ENCODE data around the gene RECK. TPM values are rescaled to one million over a fixed set of nuclear protein-coding genes. Genes with fewer than 3 reads are reported as not detected.
A peak's percentile ranks its signal among the peaks of the same experiment; 100 is the strongest.

RECK gene
- total RNA-seq, 1 donor from 2014 or later: 11.6 TPM

DNA sequence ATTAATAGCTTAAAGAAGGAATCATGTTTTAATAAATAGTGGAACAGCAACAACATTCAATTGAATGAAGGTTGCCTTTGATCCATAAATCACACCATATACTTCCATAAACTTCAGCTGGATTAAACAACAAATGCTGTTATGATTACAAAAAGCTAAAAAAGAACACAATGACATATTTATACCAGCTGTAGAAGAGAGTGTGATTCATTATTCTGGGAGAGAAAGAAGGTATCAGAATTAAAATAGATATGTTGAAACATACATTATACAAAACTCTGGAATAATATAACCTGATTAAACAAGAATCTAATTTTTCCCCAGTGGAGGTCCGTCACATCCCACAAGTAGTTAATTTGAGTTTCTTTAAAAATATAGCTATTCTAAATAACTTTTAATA is 7.5 kb upstream of the RECK start:
- DNase-seq (ENCODE audit: low read depth): no peak

DNA sequence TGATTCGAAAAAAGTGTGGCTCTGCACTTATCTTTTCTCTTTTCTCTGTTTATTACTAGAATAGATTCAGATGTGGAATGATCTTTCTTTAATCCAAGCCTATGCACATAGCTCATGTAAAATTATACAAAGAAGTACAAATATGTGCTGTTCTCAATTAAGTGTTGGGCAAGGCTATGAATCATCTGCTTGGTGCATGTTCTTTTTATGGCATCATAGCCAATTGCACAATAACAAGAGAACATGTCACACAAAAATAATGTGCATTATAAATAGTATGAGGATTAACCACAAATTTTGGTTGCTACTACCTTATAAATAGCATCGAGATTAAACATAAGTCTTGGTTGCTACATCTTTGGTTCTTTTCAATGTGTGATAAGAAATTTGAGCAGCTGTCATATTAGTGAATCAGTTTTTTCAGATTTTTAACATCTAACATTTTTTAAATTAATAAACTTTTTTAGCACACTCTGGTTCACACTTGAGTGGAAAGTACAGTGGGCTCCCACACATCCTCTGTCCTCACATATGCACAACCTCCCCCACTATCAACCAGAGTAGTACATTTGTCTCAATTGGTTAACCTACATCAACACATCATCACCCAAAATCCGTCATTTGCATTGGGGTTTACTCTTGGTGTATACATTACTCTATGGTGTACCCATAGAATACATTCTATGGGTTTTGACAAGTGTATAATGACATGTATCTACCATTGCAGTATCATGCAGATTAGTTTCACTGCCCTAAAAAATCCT is 6.8 kb upstream of the RECK start:
- peak; percentile 94 for DNase-seq (ENCODE audit: low read depth)

DNA sequence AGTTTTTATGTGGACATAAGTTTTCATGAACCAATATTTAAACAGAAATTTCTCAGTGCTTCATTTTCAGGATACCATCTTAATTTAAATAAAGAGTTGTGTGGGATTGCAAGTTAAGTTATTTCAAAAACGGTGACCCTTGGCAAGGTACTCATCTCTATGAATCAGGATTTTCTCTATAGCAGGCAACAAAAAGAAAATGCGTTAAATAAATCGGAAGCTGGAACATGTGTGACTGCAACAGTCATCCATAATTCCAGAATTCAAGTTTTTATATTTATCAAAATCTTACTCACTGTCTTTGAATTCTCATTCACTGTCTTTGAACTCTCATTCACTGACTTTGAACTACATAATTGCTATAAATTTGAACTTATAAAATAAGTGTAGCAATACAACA is 5.8 kb upstream of the RECK start:
- DNase-seq (ENCODE audit: low read depth): no peak

DNA sequence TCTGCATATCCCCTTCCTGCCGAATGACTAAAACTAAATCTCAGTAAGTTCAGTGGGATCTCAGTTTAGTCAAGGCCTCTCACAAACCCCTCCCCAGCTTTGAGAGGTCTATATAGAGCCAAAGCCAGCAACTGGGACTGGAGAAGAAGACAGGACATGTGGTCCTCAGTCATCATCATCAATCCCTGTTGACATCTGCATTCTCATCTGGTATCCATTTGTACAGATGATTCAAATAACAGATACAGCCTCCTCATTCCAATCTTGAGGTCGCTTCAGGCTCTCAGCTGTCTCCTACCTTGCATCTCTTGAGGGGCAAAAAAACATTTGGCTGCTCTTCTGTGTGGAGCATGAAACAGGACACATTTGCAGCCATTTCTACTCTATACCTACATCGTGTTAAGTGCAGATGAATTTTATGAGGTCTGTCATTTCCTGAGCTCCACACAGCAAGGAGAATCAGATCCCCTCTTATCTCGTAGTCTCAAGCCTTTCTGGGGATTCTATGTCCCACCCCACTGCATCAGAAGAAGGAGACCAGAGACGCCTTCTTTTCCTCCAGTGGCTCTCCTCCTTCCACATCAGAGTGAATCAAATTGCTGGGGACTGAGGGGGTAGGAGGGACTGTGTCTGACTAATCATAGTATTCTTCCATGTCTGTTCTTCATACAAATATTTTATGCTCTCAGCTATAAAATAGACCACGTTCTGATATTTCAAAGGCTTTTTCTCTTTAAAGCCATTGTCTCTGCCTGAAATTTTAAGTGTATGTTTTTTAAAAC is 4.7 kb upstream of the RECK start:
- DNase-seq (ENCODE audit: low read depth): no peak

DNA sequence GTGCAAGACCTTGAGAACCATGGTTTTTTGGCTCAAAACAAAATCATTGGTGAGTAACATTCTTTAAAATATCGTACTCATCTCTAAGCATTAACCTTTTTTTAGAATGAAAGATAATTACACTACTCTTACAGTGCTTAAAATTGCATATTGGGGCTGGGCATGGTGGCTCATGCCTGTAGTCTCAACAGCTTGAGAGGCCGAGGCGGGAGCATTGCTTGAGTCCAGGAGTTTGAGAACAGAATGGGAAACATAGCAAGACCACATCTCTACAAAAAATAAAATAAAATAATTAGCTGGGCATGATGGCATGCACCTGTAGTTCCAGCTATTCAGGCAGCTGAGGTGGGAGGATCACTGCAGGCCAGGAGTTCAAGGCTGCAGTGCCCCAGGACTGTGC is 2.9 kb upstream of the RECK start:
- no peak for DNase-seq (ENCODE audit: low read depth)

DNA sequence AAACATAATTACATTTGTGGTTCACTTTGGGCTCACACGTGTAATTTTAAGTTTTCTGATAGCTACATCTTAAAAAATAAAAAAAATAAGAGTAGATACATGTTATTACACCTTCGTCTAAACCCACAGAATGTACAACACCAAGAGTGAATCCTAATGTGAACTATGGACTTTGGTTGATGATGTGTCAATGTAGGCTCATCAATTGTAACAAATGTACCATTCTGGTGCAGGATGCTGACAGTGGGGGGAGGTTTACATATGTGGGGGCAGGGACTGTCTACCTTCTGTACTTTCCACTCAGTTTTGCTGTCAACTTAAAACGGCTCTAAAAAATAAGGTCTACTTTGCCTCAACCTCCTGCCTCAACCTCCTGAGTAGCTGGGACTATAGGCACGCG is 2.5 kb upstream of the RECK start:
- DNase-seq (ENCODE audit: low read depth): no peak

DNA sequence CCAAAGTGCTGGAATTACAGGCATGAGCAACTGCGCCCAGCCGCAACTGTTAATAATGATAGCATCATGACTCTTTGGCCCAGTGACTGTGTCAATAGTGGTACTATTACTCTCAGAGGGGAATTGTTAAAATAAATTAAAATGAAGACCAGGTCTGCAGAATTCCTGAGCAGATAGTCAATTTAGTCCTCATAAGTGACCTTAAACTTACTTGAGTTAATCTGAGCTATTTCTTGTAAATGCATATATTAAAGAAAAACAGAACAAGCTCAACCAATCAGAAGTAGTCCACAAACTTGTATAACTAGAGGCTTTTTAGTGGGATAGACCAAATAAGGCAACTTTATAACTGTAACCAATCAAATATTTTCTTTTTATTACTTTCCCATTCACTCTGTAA is 1.7 kb upstream of the RECK start:
- no peak for DNase-seq (ENCODE audit: low read depth)

DNA sequence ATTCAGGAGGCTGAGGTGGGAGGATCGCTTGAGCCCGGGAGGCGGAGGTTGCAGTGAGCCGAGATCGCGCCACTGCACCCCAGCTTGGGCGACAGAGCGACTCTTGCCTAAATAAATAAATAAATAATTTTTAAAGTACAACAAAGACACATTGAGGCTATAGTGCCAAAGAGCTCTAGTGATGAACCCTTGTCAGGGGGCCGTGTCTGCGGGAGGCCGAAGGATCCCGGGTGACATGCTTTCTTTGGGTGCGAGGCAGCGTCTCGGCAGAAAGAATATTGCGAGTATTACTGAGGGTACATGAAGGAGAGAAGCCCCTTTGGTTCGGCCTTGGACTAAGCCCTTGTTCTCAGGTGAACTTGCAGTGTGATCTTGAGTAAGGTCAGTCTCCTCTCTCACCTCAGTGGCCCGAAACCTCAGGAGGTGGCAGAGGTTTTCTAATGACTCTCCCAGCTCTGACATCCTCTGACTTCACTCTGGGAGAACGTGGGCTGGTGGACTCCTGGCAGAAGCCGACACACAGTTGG is 397 bp upstream of the RECK start:
- DNase-seq (ENCODE audit: low read depth): peak; percentile 61

DNA sequence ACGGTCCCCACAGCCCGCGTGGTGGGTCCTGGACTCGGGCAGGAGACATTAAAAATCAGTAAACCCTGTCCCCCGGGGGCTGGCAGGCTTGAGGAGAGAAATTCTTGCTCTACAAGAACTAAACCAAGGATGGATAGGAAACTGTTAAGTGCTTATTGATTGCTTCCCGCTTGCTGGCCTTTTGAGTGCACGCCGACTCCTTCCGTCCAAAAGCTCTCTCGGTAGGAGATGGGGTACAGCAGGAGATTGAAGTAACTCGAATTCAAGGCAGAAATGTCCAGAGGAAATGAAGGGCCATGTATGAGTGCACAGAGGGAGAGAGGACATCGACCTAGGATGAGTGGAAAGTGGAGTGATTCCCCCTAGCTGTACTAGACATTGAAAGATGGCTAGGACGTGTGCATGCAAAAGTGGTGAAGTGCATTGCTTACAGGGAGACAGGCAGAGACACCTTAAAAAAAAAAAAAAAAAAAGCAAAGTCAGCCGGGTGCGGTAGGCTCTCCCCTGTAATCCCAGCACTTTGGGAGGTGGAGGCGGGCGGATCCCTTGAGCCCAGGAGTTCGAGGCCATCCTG is 923 bp downstream of the RECK start:
- DNase-seq (ENCODE audit: low read depth): peak; percentile 6

DNA sequence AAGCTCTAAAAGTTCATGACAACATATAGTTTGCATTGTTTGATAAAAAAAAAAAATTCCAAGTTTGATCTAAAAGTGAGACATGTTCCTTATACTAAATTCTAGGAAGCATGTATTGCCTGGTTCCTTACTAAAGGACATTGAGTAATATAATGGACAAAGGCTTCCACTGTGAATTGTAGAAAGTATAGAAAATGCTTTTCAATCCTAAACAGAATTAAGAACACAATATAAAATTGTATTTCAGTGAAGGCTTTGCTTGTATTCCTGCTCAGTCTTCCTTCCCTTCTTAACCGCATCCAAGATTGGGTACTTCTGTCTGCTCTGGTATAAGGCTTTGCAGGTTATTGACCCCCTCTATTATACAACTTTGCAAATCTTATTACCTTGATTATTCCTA is 2.4 kb downstream of the RECK start:
- DNase-seq (ENCODE audit: low read depth): no peak

DNA sequence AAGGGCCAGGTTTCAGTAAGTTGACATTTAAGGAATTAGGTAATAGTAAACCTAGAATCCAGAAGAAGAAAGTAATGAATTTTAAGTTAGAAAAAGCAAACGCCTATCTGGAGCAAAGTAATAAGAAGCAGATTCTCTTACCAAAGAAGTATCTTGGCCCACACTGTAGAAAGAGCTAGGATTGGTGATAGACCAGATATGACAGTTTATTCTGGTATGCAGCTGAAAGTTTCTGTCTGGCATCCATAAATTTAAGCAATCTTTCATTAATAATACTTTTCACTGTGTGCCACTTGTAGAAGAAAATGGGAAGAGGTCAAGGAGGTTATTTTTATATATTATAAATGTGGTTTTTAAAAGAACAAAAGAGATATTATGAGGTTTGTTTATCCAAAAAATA is 3.0 kb downstream of the RECK start:
- DNase-seq (ENCODE audit: low read depth): no peak

DNA sequence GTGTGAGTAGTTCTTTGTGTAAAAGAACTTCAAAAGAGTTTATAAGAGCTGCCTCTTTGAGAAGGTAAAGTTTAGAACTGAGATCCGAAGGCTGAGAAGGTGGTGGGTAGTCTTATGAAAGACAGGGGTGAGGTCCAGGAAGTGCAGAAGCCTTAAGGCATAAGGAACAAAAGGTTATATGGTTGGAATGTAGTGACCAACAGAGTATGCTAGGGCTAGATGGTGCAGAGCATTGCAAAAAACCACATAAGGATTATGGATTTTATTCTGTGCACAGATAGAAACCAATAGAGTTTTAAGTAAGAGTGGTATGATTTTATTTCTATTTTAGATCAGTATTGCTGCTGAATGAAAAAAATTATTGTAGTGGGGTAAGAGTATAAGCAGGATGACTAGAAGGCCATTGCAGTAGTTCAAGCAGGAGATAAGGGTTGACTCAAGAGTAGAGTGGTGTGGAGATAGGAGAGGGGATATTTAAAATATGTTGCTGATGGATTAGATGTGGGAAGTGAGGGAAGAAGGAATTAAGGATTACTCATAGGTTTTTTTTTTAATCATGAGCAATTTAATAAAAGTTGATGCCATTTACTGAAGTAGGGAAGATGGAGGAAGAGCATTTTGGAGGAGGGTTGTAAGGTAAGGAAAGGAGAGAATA is 3.7 kb downstream of the RECK start:
- DNase-seq (ENCODE audit: low read depth): no peak

DNA sequence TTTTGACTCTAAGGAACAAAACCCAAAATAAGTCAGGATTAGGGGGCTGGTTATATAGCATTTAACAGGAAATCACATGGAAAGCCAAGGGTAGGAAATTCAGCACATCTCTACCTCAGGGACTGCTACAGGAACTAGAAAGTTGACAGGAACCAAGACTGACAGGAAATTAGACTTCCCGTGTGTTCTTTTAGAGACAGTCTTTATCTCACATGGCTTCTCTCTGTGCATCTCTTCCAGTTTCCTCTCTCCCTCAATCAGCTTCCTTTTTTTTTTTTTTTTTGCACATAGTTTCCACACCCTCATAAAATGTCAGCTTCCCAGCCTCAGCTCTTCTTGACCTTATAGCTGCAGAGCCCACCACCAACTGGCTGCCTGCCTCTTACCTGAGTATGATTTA is 4.8 kb downstream of the RECK start:
- no peak for DNase-seq (ENCODE audit: low read depth)

DNA sequence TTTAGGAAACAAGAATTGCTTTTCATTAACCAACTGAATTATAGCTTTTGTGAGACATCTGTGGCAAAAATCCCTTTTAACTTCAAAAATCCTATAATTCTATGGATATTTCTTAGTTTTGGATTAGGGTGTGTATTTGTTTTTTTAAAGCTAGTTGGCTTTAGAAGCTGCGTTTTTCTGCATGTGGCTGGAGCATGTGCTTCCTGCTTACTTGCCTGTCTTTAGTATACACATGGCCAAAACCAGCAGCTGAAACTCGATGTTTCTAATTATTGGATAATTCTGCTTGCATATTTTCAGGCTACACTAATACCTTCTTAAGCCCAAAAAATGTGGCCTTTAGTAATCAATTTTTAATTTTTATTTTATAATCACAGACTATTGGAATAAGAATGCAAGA is 8.9 kb downstream of the RECK start:
- no peak for DNase-seq (ENCODE audit: low read depth)

DNA sequence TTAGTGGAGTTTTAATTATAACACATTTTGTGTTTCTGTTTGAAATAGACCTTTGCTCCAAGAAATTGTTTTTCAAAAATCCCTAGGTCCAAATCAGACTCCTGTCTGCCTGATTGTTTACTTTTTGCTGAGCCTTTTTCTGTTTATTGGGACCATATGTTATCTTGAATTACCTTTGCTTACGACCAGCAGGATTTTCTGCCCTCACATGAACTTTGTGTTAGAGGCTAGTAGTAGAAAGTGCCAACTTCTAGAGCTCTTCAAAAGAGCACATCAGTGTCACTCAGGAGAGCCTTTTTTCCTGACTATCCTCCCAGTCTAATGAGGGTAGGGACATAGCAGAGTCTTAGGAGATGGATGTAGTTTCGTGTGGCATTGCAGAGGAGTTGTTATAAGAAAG is 10.2 kb downstream of the RECK start:
- DNase-seq (ENCODE audit: low read depth): no peak

DNA sequence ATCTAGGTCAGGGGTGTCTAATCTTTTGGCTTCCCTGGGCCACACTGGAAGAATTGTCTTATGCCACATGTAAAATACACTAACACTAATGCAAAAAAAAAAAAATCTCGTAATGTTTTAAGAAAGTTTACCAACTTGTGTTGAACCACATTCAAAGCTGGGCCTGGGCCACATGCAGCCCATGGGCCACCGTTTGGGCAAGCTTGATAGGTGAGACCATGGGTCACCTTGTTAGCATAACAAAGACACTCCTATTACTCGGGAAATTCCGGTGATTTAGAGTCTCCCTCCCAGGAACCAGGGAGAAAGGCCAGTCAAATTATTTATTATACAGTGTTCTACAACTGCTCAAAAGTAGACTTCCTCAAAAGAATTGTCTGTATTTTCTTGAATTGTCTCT is 12.7 kb downstream of the RECK start:
- DNase-seq (ENCODE audit: low read depth): no peak

DNA sequence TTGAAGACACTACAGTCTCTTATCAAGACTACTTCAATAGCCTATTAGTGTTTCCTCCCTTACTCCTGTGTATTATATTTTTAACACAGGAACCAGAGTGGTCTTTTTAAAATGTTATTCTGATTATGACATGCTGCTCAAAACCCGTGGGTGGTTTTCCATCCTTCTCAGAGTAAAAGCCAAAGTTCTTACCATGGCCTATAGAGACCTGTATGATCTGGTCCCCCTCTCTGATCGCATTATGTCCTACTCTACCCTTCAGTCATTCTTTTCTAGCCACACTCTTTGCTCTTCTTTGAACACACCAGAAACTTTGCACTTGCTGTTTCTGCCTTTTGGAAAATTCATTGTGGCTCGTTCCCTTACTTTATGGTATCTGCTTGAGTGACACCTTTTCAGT is 13.8 kb downstream of the RECK start:
- DNase-seq (ENCODE audit: low read depth): no peak

DNA sequence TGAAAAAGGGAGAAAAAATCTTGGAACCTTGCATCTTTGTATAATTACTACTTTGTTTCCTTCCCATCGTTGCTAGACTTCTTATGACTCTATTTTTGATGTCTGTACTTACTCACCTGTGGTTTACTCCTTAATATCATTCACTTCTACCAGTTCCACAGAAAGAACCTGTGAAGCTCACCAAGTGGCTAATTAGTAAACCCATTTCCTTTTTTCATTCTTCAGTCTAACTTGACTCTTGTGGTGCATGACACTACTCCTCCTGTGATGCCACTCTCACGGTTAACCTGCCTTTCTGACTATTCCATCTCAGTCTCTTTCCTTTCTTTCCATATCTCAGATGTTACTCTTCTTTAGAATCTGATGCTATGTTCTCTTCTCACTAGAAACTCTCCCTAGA is 14.6 kb downstream of the RECK start:
- DNase-seq (ENCODE audit: low read depth): peak; percentile 59

DNA sequence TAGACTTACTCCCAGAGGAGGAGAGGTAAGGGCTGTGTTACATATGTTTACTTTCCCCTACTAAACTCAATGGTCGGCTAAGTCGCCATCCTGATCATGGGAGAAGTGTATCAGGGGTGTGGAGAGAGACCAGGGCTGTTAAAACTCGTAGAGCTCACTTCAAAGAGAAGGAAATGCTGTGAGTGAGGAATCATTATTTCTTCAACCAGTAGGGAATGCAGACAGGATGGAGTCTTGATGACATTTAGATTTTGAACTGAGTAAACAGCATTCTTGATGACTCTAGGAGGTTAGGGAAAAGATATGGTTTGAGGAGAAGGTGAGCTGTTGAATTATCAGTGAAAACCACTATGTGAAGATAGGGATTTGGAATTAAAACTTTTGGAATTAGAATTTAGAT is 17.3 kb downstream of the RECK start:
- no peak for DNase-seq (ENCODE audit: low read depth)

DNA sequence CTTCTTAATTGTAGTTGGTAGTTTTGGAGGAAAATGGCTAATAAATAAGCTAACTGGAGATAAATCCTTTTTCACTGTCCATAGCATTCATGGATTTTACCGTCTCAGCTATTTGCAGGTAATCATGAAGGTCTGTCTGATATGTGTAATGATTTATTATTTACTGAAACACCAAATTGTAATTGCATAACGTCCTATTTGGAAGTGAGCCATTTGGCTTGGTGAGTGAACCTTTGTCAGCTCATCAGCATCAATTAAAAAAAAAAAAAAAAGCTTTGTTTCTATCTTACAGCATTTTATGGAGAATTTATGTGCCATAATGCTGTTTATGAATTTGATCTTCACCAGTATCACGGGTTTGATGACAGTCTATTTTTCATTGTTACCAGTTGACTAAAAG is 20.2 kb downstream of the RECK start:
- peak; percentile 13 for DNase-seq (ENCODE audit: low read depth)

DNA sequence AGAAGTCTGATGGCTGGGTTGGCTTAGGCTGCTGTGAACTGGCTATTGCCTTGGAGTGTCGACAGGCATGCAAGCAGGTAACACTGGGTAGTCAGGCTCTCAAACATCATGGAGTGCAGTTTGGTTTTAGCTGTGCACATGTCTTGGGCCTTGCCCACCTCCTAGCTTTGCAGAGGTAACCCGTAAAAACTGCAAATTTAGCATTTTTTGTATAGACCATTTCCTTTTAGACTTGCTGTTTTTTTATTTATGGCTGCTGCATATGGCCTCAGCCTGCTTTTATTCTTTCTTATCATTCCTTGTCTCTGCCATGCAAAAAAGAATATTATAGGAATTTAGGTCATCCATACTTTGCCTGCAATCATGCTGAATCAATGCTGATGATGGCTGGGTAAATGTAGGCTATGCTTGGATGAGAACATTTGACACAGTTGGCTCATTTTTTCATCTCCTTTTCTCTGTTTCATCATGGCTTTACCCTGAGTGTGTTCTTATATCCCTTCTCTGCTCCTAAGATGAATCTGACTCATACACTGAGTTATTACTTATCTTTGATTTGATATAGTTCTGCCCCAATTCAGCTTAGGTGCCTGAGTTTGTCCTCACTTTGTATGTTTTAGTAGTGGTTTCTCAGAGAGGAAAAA is 27.2 kb downstream of the RECK start:
- no peak for DNase-seq (ENCODE audit: low read depth)

DNA sequence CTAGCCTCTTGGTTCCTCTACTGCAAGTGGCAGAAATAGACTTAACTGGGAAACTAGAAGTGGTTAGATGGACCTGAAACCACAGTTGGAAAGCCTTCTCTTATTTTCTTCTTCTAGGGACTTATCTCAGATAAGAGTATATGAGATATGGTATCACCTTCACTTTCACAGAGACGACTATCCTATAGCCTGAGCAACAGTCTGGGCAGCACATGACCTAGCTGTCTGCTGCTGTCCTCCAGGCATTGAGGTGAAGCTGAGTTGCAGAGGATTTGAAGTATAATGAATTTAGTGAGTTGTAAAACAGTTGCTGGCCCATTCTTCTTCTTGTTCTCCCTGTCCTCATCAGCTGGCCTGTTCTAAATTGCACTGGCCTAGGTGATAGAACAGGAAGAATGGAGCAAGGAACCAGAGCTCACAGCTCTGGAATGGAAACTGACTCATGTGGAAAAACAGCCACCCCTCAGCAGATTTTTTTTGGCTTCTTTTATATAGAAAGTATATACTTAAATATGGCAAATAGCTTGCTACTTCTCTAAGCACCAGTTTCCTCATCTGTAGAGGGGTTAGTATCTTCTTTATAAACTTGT is 27.8 kb downstream of the RECK start:
- DNase-seq (ENCODE audit: low read depth): no peak

All from renal cortical epithelial cell (primary cell).